GM13976 (cell line): ENCODE measurements around the gene ZSCAN20.

Experiments used
- DNase-seq: peaks from one replicate; pipeline ENCODE4 v3.0.0; 2012; ENCODE audit warnings: low spot score
- in situ Hi-C: fragments of 300-500 bp; cut with MboI; formaldehyde crosslinking; loops from one replicate; pipeline ENCODE4 v1.12.0; 2022; ENCODE audit warnings: low sequenced_read_pairs, mixed read lengths, inconsistent platforms; ENCODE audit not compliant: unreplicated experiment
- TF ChIP-seq, protein P1 (sequence below): IDR thresholded peaks from 2 replicates; pipeline ENCODE4 v1.5.1; 2012; ENCODE audit warnings: borderline replicate concordance, mild to moderate bottlenecking; ENCODE audit not compliant: insufficient read depth; ENCODE audit errors: extremely low read depth, missing control alignments, control extremely low read depth

Gene ZSCAN20

GRCh38 chr1:33443080-33443704 lies 29.3 kb upstream of the ZSCAN20 start:
- in situ Hi-C loops, result no loop called here
- DNase-seq, result no peak
- TF ChIP-seq, protein P1, sequence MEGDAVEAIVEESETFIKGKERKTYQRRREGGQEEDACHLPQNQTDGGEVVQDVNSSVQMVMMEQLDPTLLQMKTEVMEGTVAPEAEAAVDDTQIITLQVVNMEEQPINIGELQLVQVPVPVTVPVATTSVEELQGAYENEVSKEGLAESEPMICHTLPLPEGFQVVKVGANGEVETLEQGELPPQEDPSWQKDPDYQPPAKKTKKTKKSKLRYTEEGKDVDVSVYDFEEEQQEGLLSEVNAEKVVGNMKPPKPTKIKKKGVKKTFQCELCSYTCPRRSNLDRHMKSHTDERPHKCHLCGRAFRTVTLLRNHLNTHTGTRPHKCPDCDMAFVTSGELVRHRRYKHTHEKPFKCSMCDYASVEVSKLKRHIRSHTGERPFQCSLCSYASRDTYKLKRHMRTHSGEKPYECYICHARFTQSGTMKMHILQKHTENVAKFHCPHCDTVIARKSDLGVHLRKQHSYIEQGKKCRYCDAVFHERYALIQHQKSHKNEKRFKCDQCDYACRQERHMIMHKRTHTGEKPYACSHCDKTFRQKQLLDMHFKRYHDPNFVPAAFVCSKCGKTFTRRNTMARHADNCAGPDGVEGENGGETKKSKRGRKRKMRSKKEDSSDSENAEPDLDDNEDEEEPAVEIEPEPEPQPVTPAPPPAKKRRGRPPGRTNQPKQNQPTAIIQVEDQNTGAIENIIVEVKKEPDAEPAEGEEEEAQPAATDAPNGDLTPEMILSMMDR, result no peak

- DNase-seq, result no peak
- TF ChIP-seq, protein P1, result no peak
- in situ Hi-C loops, result no loop called here
These were observed 28.7 kb upstream of the ZSCAN20 start for GRCh38 chr1:33443705-33444180.

DNA sequence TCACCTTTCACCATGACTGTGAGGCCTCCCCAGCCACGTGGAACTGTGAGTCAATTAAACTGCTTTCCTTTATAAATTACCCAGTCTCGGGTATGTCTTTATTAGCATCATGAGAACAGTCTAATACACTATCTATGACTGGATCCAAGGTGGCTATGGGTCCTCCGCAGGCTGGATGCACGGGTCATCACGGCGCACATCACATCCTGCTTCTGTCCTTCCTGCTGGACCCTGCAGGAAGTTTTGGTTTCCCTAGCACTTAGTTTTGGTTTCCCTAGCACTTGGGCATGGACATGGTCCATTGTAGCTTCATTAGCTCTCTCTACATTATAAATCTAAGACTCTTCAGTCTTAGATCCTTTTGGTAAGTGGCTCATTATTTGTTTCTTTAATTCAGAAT lies 27.3 kb upstream of the ZSCAN20 start:
- in situ Hi-C loops, result no loop called here
- DNase-seq, result no peak
- TF ChIP-seq, protein P1, result no peak

GRCh38 chr1:33446590-33446989 lies 25.9 kb upstream of the ZSCAN20 start:
- in situ Hi-C loops, result no loop called here
- TF ChIP-seq, protein P1, result no peak
- no peak for DNase-seq

- TF ChIP-seq, protein P1, result no peak
- no peak for DNase-seq
- in situ Hi-C loops, result no loop called here
These were observed 17.7 kb upstream of the ZSCAN20 start for GRCh38 chr1:33454646-33455282.

- peak; percentile 74 for DNase-seq
- in situ Hi-C loops, result no loop called here
- TF ChIP-seq, protein P1, result peak; percentile 68
These were observed 16.6 kb upstream of the ZSCAN20 start for GRCh38 chr1:33455539-33456501.
